Mucosa of descending colon (tissue), 3 donors: ENCODE results near the gene LLCFC1. TPM values are rescaled to one million over a fixed set of nuclear protein-coding genes. Genes with fewer than 3 reads are reported as not detected.

ENCODE experiments used
- ATAC-seq: fragments of 200-7000 bp; cut with Tn5 transposase; one replicate; pipeline ENCODE4 v1.9.1; 2020; ENCODE audit warnings: mild to moderate bottlenecking, moderate library complexity
- DNase-seq, 3 donors: peaks; one replicate each; pipeline ENCODE4 v3.0.0-alpha.2; 2020
- H3K36me3 ChIP-seq: fragments of 200-600 bp; one replicate; pipeline ENCODE4 v1.8.0; 2021; ENCODE audit warnings: low read depth, mild to moderate bottlenecking
- H3K4me1 ChIP-seq: fragments of 200-600 bp; one replicate; pipeline ENCODE4 v1.8.0; 2021; ENCODE audit warnings: low read depth, mild to moderate bottlenecking
- H3K4me3 ChIP-seq: fragments of 200-600 bp; one replicate; pipeline ENCODE4 v1.8.0; 2021; ENCODE audit warnings: mild to moderate bottlenecking
- H3K9me3 ChIP-seq: fragments of 200-600 bp; one replicate; pipeline ENCODE4 v1.8.0; 2021; ENCODE audit warnings: mild to moderate bottlenecking
- intact Hi-C, 2 donors: fragments of 100-400 bp; cut with DNase I in 1 of 2; cut with micrococcal nuclease in 1 of 2; formaldehyde crosslinking; loops; one replicate each; pipeline versions ENCODE4 v1.11.0 to v1.11.1; 2022; cut with DNase I, micrococcal nuclease
- total RNA-seq, 3 donors: library from RNA; stranded (reverse); fragmentation: NEBNext Ultra II Directional in 2 of 3; extraction: Animal tissue kit (Norgen Biotek cat#: 25700) in 2 of 3; gene quantifications; one replicate each; pipeline versions ENCODE4 v1.2.1 to v1.2.4, GENCODE V29; 2021 to 2023
- TF ChIP-seq, protein P1 (sequence below): fragments of 200-600 bp; IDR thresholded peaks from one replicate; pipeline ENCODE4 v1.8.0; 2022; ENCODE audit warnings: antibody characterized with exemption, mild to moderate bottlenecking
- donor health status: DM: no; HTN: no; CAD: no; lungs with moderate emphysema.
- donor health status: DM: no; HTN: no; CAD: no.
- donor health status: DM: no; HTN: yes; CAD: no.

The LLCFC1 gene
- total RNA-seq, 3 donors from 2014 or later: not detected

DNA sequence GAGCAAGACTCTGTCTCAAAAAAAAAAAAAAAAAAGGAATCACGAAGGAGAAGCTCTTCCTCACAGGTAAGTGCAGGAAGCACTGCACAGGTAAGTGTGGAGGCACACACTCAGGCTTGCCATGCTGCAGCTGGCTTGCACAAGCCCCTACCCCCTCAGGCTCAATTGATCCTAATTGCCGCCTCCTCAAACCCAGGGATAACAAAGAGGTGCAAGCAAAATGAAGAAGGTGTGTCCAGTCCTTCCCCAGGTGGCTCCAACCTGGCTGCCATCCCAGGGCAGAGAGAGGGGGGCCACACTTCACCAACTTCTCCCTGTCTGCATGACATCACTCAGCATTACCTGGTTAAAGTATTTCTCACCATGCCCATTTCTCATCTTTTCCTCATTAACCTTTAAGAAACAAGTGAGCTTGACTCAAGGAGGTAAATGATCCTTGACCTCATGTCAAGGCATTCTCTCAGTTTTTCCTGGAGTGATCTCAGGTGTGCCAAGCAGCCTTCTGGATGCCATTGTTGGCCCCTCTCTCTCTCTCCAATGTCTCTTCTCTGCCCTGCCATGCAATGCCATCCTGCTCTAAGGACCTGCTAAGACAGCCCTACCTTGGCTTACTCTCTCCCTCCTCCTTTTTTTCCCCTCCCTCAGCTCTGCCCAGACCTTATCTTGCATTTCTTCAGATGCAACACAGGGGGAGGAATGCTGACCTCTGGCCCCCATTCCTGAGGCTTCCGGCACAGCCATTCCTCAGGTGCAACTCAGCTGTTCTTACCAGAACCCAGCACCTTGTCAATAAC is 40.7 kb upstream of the LLCFC1 start:
- H3K9me3 ChIP-seq: no peaks in the 10 kb centered on the region
- no peaks in the 10 kb centered on the region for H3K36me3 ChIP-seq
- no peak overlapping the region for H3K4me3 ChIP-seq
- DNase-seq: no peak
- intact Hi-C loops: no loop called here
- no peak for ATAC-seq
- TF ChIP-seq, protein P1, sequence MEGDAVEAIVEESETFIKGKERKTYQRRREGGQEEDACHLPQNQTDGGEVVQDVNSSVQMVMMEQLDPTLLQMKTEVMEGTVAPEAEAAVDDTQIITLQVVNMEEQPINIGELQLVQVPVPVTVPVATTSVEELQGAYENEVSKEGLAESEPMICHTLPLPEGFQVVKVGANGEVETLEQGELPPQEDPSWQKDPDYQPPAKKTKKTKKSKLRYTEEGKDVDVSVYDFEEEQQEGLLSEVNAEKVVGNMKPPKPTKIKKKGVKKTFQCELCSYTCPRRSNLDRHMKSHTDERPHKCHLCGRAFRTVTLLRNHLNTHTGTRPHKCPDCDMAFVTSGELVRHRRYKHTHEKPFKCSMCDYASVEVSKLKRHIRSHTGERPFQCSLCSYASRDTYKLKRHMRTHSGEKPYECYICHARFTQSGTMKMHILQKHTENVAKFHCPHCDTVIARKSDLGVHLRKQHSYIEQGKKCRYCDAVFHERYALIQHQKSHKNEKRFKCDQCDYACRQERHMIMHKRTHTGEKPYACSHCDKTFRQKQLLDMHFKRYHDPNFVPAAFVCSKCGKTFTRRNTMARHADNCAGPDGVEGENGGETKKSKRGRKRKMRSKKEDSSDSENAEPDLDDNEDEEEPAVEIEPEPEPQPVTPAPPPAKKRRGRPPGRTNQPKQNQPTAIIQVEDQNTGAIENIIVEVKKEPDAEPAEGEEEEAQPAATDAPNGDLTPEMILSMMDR: no peak
- no peaks in the 10 kb centered on the region for H3K4me1 ChIP-seq

DNA sequence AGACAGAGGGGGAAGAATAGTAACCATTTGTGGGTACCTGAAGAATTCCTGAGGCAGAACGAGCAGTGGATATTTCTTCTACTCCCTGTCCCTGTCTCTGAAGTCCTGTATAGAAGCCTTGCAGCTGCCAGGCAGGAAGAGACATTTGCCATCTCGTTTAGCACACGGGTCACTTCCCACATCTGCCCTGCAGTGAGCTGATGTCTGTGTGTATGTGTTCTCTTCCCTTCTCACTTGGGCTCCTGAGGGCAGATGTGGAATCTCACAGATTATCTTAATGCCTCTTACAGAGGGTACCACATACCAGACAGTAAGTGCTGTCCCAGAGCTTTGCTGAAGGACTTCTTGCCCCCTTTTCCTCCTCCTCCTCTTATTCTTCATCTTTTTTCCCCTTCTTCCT is 39.6 kb upstream of the LLCFC1 start:
- TF ChIP-seq, protein P1: no peak
- intact Hi-C loops: no loop called here
- ATAC-seq (no peak), DNase-seq (no peak)
- Histone ChIP-seq H3K4me3 (no peak overlapping the region), H3K9me3 (no peaks in the 10 kb centered on the region), H3K36me3 (no peaks in the 10 kb centered on the region), H3K4me1 (no peaks in the 10 kb centered on the region)

DNA sequence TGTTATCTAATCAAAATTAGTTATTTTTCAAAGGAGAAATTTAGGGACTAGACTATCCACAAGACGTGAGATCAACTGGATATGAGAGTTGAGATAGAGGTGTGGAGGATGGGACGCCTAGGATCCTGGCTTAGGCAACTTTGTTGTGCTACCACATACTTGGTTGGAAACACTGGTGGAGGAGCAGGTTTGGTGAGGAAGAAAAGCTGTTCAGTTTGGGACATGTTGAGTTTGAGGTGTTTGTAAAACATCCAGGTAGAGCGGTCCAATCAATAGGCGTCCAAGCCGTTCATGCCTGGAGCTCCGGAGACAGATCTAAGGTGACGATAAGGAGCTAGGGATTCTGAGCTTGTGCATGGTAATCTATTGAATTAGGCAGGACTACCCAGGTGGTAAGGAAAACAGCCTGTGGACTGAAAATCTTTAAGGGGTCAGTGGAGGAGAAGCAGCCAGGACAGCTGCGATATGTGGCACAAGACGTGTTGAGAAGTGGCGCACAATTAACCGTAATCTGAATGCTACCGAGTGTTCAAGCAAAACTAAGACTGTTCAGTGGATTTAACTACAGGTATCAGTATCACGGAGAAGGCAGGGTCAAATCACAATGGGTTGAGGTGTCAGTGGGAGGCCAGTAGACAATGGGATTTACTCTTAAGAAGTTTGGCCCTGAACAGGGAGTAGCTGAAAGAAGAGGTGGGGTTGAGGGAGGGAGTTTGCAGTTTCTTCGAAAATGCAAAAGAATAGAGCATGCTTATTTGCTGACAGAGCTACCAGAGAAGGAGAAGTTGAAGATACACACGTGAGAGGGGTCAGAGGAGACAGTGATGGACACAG is 37.6 kb upstream of the LLCFC1 start:
- DNase-seq (no peak), ATAC-seq (no peak)
- H3K36me3 ChIP-seq: no peaks in the 10 kb centered on the region
- TF ChIP-seq, protein P1: no peak
- H3K9me3 ChIP-seq: no peaks in the 10 kb centered on the region
- H3K4me1 ChIP-seq: no peaks in the 10 kb centered on the region
- intact Hi-C loops: no loop called here
- no peak overlapping the region for H3K4me3 ChIP-seq

DNA sequence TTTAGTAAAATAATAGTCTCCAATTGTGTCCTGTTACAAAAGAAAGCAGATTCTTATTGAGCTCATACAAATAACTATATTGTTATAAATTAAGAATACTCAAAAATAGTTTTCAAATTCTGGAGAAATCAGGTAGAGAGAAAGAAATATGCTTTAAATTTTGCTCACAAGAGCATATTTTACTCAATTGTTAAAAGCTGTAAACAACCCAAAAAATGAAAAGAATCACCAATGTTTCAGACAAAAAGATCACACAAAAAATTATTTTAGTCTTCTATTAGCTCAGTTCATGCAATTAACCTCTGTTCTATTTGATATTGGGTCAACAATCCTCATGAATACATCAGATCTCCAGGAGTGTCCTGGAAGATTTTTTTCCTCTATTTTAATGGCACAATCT is 35.2 kb upstream of the LLCFC1 start:
- no peaks in the 10 kb centered on the region for H3K4me1 ChIP-seq
- no peak overlapping the region for H3K4me3 ChIP-seq
- no peaks in the 10 kb centered on the region for H3K9me3 ChIP-seq
- TF ChIP-seq, protein P1: no peak
- no peaks in the 10 kb centered on the region for H3K36me3 ChIP-seq
- intact Hi-C loops: no loop called here
- DNase-seq: no peak
- ATAC-seq: no peak

DNA sequence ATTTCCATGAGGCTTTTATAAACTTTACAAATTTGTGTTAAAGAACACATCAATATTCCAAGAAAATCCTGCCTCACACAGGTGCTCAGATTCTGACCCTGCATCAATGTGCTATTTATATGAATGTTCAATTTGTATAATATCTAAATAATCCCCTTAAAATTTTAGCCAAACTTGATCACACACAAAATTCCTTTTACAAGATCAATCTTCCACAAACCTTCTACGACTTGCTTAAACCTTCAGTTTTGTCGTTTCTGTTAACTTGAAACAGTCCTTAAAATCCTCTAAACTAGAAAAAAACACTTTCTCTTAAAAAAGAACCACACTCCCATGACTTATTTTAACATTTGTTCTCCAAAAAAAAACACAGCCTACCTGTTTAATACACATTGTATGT is 33.5 kb upstream of the LLCFC1 start:
- H3K36me3 ChIP-seq: no peaks in the 10 kb centered on the region
- TF ChIP-seq, protein P1: no peak
- intact Hi-C loops: no loop called here
- no peaks in the 10 kb centered on the region for H3K9me3 ChIP-seq
- H3K4me3 ChIP-seq: no peak overlapping the region
- ATAC-seq (no peak), DNase-seq (no peak)
- H3K4me1 ChIP-seq: no peaks in the 10 kb centered on the region
